Activated B cell treated with CpG ODN at 0.5 μM for 24 hours (primary cell): ENCODE data around the gene LDAH. TPM values are rescaled to one million over a fixed set of nuclear protein-coding genes. Genes with fewer than 3 reads are reported as not detected.

Experiments used
- ATAC-seq: fragments of 200-7000 bp; cut with Tn5 transposase; one replicate; pipeline ENCODE4 v1.10.0; 2021; ENCODE audit warnings: low read depth, mild to moderate bottlenecking, moderate library complexity
- CTCF ChIA-PET: fragments of 350-600 bp; sonication (Branson Sonifier 250); formaldehyde crosslinking; loops from one replicate; lab custom pipeline; 2021; ENCODE audit warnings: antibody characterized with exemption; lab: Charles Lee
- POLR2A ChIA-PET: fragments of 350-600 bp; sonication (Branson Sonifier 250); formaldehyde crosslinking; loops from one replicate; lab custom pipeline; 2021; ENCODE audit warnings: antibody characterized with exemption; lab: Charles Lee
- DNase-seq: peaks from one replicate; pipeline ENCODE4 v3.0.0; 2022
- H3K27ac Mint-ChIP-seq: one replicate; pipeline ENCODE4 v1.8.0; 2020; ENCODE audit warnings: mixed read lengths
- H3K27me3 Mint-ChIP-seq: one replicate; pipeline ENCODE4 v1.8.0; 2021; ENCODE audit warnings: mixed read lengths
- H3K36me3 Mint-ChIP-seq: one replicate; pipeline ENCODE4 v1.8.0; 2021; ENCODE audit warnings: low read depth, mixed read lengths
- H3K4me1 Mint-ChIP-seq: one replicate; pipeline ENCODE4 v1.8.0; 2021; ENCODE audit warnings: mixed read lengths
- H3K4me3 Mint-ChIP-seq: one replicate; pipeline ENCODE4 v1.8.0; 2020; ENCODE audit warnings: mild to moderate bottlenecking, mixed read lengths
- H3K9me3 Mint-ChIP-seq: one replicate; pipeline ENCODE4 v1.8.0; 2020; ENCODE audit warnings: mixed read lengths
- intact Hi-C: fragments of 100-400 bp; cut with micrococcal nuclease; formaldehyde crosslinking; loops from one replicate; pipeline ENCODE4 v1.15.1; 2024
- total RNA-seq: library from RNA; stranded (reverse); gene quantifications from 2 replicates; pipeline ENCODE4 v1.2.3, GENCODE V29; 2022
- TF ChIP-seq, protein P1 (sequence below): fragments of 200-600 bp; IDR thresholded peaks from one replicate; pipeline ENCODE4 v1.8.0; 2022; ENCODE audit warnings: antibody characterized with exemption, mild to moderate bottlenecking

The LDAH gene
- total RNA-seq, 1 donor from 2014 or later = 31.2 TPM

DNA sequence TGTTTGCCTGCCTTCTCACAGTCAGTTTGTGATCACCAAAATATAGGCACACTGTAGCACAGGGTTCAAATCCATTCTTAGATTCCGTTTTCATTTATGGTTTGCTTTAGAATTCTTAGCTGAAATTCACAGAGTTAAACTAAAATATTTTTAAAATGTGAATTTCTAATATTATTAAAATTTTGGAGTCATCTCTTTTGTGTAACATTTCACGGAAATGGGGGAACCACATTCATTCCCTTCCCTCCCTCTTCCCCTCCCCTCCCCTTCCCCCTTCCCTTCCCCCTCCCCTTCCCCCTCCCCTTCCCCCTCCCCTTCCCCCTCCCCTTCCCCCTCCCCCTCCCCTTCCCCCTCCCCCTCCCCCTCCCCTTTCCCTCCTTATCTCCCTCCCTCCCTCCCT is 11.4 kb upstream of the LDAH start:
- no peak overlapping the region for H3K27ac Mint-ChIP-seq
- ChIA-PET CTCF (no interaction called here), POLR2A (no interaction called here)
- ATAC-seq (no peak), DNase-seq (no peak)
- peaks cover 46% of the 10 kb centered on the region for H3K27me3 Mint-ChIP-seq
- intact Hi-C loops = no loop called here
- TF ChIP-seq, protein P1, sequence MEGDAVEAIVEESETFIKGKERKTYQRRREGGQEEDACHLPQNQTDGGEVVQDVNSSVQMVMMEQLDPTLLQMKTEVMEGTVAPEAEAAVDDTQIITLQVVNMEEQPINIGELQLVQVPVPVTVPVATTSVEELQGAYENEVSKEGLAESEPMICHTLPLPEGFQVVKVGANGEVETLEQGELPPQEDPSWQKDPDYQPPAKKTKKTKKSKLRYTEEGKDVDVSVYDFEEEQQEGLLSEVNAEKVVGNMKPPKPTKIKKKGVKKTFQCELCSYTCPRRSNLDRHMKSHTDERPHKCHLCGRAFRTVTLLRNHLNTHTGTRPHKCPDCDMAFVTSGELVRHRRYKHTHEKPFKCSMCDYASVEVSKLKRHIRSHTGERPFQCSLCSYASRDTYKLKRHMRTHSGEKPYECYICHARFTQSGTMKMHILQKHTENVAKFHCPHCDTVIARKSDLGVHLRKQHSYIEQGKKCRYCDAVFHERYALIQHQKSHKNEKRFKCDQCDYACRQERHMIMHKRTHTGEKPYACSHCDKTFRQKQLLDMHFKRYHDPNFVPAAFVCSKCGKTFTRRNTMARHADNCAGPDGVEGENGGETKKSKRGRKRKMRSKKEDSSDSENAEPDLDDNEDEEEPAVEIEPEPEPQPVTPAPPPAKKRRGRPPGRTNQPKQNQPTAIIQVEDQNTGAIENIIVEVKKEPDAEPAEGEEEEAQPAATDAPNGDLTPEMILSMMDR = no peak
- no peaks in the 10 kb centered on the region for H3K4me1 Mint-ChIP-seq
- peaks cover 8% of the 10 kb centered on the region for H3K9me3 Mint-ChIP-seq
- no peak overlapping the region for H3K4me3 Mint-ChIP-seq
- no peaks in the 10 kb centered on the region for H3K36me3 Mint-ChIP-seq

DNA sequence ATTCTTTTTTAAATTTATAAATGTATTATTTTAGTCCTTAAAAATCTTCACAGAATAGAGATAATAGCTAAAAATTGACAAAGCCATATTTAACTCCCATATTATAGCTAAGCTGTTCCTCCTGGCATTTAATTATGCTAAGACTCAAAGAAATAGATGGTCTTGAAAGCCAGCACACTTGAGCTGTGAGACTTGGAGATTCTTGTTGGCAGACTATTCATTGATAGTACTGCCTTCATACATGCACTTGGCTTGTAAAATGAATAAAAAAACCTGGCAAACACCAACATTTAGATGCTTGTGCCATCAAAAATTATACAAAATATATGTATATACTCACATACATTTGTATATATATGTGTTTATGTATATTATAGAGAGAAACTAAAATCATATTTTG is 9.7 kb upstream of the LDAH start:
- no peaks in the 10 kb centered on the region for H3K4me1 Mint-ChIP-seq
- H3K36me3 Mint-ChIP-seq = no peaks in the 10 kb centered on the region
- intact Hi-C loops = no loop called here
- DNase-seq = no peak
- H3K4me3 Mint-ChIP-seq = no peak overlapping the region
- POLR2A ChIA-PET = no interaction called here
- H3K9me3 Mint-ChIP-seq = peaks cover 3% of the 10 kb centered on the region
- TF ChIP-seq, protein P1 = no peak
- peaks cover 40% of the 10 kb centered on the region for H3K27me3 Mint-ChIP-seq
- ATAC-seq = no peak
- CTCF ChIA-PET = no interaction called here
- no peak overlapping the region for H3K27ac Mint-ChIP-seq

DNA sequence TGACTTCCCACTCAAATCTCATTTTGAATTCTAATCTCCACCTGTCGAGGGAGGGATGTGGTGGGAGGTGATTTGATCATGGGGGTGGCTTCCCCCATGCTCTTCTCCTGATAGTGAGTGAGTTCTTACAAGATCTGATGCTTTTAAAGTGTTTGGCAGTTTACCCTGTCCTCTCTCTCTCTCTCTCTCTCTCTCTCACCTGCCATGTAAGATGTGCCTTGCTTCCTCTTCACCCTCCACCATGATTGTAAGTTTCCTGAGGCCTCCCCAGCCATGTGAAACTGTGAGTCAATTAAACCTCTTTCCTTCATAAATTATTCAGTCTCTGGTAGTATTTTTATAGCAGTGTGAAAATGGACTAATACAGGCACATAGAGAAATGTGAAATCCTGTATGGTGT is 7.0 kb upstream of the LDAH start:
- H3K4me1 Mint-ChIP-seq = no peaks in the 10 kb centered on the region
- CTCF ChIA-PET = no interaction called here

DNA sequence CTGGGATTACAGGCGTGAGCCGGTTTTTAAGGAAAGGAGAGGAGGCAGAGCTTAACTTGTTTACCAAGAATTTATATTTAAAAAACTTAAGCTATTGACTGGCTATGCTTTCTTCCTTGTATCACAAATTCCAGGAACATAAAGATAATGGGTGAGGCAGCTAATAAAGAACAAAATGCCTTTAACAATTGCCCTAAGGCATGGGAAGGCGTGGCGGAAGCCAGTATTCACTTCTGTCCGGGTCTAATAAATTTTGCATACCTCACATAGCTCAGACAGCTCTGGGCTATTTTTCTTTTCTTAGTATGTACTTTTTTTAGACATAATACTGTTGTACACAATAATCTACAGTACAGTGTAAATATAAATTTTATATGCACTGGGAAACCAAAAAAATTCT is 1.0 kb upstream of the LDAH start:
- Mint-ChIP-seq H3K27ac (no peak overlapping the region), H3K36me3 (peaks cover 11% of the 10 kb centered on the region), H3K9me3 (no peaks in the 10 kb centered on the region), H3K4me1 (peaks cover 13% of the 10 kb centered on the region), H3K27me3 (peaks cover 4% of the 10 kb centered on the region), H3K4me3 (no peak overlapping the region)
- ChIA-PET POLR2A (interaction anchor here (0.7 to 2.8 kb wide), 6 partner anchors 79 to 377 kb away, joined by 3 to 18 read pairs (median 10); partner anchors contain the start of genes HS1BP3 and RHOB), CTCF (interaction anchor here (1.2 to 1.6 kb wide), 2 partner anchors 163 to 173 kb away, joined by 4 to 6 read pairs; partner anchors contain the start of gene HS1BP3)
- intact Hi-C loops = loop anchor here (1.0 to 10.0 kb wide), 8 partner anchors 157 to 1477 kb away; partner anchors contain the start of genes GDF7, HS1BP3, LAPTM4A and PUM2
- DNase-seq (no peak), ATAC-seq (no peak)
- TF ChIP-seq, protein P1 = no peak

More for the DNA sequence above, 7.0 kb upstream of the LDAH start:
- H3K27ac Mint-ChIP-seq = no peak overlapping the region
- DNase-seq (no peak), ATAC-seq (no peak)
- H3K27me3 Mint-ChIP-seq = peaks cover 28% of the 10 kb centered on the region
- POLR2A ChIA-PET = no interaction called here
- intact Hi-C loops = loop anchor here (10.0 kb wide), 1 partner anchor 925 kb away; the partner anchor contains the start of gene TTC32
- TF ChIP-seq, protein P1 = no peak
- no peak overlapping the region for H3K4me3 Mint-ChIP-seq
- no peaks in the 10 kb centered on the region for H3K36me3 Mint-ChIP-seq
- H3K9me3 Mint-ChIP-seq = peaks cover 3% of the 10 kb centered on the region

DNA sequence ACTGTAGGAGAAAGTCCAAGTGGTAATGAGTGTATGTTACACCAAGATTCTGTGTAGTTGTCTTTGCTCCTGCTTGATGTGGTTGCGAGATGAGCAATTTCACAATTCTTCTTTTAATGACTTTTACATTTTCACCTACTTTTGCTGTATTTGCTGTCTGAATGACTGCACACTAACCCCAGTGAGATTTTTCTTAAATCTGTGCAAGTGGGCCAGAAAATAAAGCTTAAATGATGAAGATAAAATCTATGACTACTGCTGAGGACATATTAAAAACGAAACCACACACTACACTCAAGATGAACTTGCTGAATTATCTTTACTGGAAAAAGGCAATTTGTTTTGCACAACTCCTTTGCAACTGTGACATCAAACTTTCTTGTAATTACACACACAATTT is 4.1 kb downstream of the LDAH start:
- ChIA-PET CTCF (no interaction called here), POLR2A (no interaction called here)
- DNase-seq (no peak), ATAC-seq (no peak)
- peaks cover 24% of the 10 kb centered on the region for H3K4me1 Mint-ChIP-seq
- intact Hi-C loops = no loop called here
- no peaks in the 10 kb centered on the region for H3K9me3 Mint-ChIP-seq
- no peaks in the 10 kb centered on the region for H3K27me3 Mint-ChIP-seq
- H3K36me3 Mint-ChIP-seq = peaks cover 15% of the 10 kb centered on the region
- TF ChIP-seq, protein P1 = no peak
- H3K27ac Mint-ChIP-seq = no peak overlapping the region
- H3K4me3 Mint-ChIP-seq = no peak overlapping the region
